GM21381 (cell line): ENCODE measurements around the gene ITFG1.

Source experiments
- ATAC-seq: cut with Tn5 transposase; IDR thresholded peaks from one replicate; pipeline ENCODE4 v1.9.1; 2021; ENCODE audit warnings: mild to moderate bottlenecking, moderate library complexity; ENCODE audit not compliant: unreplicated experiment

The ITFG1 gene

DNA sequence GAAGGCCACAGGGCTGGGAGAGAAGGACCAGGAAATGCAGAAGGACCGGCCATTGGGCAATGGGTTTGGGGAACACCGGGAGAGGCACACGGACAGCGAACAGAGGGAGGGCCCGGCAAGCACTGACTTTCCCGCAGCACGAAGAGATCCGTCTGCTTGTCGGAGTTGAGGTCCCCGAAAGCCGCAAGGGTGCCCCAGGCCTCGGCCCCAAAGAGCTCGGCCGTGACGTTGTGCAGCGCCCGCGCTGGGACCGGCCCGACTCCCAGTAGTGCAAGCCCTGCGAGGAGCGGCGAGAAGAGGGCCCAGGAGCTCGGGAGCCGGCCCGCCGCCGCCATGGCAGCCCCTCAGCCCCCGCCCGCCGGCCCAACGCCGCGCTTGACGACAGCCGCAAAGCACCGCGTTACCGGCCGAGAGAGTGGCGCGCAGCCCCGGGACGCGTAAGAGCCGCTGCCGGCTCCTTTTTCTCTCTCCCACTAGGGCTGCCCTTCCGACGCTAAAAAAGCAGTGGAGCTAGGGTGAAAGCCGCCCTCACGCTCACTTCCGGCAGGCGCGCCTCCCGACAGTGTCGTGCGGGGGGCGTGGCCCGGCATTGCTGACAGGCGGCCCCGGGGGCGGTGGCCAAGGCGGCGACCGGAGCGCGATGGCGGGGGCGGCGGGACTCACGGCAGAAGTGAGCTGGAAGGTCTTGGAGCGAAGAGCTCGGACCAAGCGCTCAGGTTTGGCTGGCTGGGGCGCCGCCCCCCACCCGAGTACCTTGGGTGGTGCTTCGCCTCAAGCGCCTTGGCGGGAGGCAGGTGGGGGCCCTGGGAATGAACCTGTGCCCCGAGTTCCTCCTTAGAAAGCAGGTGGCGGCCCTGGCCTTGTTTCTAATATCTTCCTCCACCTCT is at the start of gene ITFG1, which contains the start of gene PHKB:
TSS of gene ITFG1 (minus strand) at position 353 of the 887 bp plus-strand sequence. CDS start at position 335, 18 bp downstream.
TSS of gene PHKB (plus strand) at position 621 of the 887 bp plus-strand sequence. CDS start at position 641, 20 bp downstream.
- ATAC-seq, result peak; percentile 69

GRCh38 chr16:47507701-47508100 is 46.8 kb upstream of the ITFG1 start:
- ATAC-seq, result no peak

DNA sequence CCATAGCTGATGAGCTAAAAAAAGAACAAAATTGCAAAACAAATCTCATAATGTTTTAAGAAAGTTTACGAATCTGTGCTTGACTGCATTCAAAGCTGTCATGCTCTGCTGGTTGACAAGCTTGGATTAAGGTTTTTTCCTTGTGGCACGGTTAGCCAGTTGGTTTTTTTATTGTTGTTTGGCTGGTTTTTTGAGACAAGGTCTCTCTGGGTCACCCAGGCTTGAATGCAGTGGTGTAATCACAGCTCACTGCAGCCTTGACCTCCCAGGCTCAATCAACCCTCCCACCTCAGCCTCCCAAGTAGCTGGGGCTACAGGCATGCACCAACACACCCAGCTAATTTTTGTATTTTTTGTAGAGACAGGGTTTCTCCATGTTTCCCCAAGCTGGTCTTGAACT is 45.9 kb upstream of the ITFG1 start:
- no peak for ATAC-seq

- ATAC-seq, result no peak
These were observed 43.7 kb upstream of the ITFG1 start for GRCh38 chr16:47504599-47504998.

DNA sequence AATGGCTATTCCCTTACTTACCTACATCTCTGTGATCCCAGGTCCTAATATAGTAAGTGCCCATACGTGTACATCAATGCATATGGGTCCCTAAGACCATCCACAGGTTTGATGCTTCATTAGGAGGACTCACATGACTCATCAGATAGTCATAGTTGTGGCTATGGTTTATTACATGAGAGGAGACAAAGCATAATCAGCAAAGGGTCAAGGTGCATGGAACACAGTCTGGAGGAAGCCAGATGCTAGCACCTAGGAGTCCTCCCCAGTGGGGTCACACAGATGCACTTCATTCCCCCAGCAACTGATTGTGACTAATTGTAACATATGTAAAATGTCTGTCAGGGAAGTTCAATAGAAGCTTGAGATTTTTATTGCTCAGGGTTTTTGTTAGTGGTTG is 43.1 kb upstream of the ITFG1 start:
- ATAC-seq, result no peak

DNA sequence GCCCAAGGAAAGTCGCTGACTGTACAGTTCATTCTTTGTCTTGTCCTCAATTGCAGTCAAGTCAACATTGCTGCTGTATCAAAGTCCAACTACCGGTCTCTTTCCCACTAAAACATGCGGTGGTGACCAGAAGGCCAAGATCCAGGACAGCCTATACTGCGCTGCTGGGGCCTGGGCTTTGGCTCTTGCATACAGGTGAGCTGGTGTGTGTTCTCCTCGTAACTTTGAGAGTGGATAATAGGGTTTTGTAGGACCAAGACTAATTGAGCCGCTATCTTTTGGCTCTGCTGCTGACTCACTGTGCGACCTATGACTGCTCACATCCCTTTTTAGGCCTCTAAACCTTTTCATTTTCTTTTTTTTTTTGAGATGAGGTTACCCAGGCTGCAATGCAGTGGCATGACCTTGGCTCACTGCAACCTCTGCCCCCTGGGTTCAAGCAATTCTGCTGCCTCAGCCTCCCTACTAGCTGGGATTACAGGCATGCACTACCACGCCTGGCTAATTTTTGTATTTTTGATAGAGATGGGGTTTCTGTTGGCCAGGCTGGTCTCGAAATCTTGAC is 38.9 kb upstream of the ITFG1 start:
- ATAC-seq, result no peak

DNA sequence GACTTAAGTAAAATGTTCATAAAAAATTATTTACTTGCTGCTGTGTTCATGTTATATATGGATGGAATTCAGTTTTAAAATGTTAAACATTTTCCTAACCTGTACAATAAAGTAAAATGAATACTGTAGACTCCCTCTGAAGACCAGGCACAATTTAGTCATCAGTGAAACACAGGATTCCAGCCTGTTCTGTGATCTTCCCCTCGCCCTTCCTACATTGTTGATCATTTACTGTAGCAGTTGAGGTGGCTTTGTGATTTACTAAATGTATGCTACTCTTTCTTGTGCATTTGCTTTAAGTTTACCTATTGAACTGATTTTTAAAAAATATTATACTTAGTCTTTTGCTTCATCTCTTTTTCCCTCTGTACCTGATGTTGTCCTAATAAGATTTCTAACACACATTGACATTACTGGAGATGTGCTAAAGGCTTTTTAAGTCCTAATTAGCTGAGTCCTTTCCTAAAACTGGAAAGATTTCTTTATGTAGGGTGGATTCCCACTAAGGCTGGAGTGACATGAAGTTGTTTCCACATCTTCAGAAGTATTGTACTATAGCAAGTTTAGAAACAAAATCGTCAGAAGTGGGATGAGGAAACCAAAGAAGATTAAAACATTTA is 38.3 kb upstream of the ITFG1 start:
- no peak for ATAC-seq

- ATAC-seq, result peak; percentile 37
These were observed 32.8 kb upstream of the ITFG1 start for GRCh38 chr16:47493381-47494337.

DNA sequence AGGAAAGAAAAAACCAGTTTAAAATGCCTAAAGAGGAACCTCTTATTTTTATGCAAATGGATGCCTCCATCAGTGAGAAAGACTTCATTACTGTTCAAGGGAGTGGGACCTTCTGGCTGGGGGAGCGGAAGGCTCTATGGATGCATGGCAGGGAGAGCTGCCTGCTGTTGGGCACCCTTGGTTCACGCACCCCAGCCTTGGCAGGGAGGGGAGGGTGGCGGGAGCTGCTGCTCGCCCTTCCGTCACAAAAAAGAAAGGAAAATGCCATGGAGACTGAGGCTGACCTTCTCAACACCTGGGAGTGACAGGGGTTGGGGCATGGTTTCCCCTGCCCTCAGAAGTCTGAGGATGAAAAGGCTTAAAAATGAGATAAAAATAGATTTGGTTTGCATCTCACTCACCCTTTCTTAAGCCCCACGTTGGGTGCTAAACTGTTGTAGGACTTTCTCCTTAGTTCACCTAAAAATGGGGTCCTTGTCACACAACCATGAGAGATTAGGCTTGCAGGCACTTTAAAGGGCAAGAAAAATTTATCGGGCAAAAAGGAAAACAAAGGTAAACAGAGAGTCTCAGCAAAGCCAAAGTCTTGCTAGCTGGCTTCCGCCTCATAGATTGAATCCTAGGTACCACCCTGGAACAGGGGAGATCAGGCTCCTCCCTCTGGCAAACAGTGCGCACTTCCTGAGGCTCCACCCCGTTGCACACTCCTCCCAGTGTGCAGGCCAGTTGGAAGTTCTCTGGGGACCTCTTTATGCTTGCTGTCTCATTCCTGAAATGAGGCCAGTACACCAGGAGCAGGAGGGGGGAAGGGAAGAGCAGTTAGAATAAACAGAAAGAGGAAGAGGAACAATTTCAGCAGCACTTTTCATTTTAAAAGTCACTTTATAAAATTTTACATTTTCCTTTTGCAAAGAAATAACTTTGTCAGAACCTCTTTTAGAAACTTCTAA is 31.8 kb upstream of the ITFG1 start:
- ATAC-seq, result peak; percentile 77

GRCh38 chr16:47492036-47492427 is 31.2 kb upstream of the ITFG1 start:
- ATAC-seq, result no peak

GRCh38 chr16:47490471-47490870 is 29.6 kb upstream of the ITFG1 start:
- no peak for ATAC-seq

- no peak for ATAC-seq
These were observed 27.2 kb upstream of the ITFG1 start for GRCh38 chr16:47488051-47488450.

DNA sequence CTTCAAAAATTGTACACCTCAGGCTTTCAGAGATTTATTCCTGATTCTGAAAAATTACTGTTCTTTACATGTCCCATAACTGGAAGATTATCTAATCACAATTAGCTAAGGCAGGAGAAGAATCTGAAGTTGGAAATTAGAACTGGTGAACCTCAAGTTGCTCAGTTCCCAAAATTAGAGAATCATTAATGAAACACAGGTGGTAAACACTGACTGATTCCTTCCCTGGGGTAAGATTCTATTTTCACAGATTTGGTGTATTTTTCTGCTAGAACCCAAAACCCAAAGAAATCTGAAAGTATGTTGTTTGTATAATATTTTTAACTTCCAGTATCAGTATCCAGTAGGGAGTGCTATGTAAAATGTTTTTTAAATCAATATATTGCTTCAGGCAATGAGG is 26.0 kb upstream of the ITFG1 start:
- ATAC-seq, result no peak

DNA sequence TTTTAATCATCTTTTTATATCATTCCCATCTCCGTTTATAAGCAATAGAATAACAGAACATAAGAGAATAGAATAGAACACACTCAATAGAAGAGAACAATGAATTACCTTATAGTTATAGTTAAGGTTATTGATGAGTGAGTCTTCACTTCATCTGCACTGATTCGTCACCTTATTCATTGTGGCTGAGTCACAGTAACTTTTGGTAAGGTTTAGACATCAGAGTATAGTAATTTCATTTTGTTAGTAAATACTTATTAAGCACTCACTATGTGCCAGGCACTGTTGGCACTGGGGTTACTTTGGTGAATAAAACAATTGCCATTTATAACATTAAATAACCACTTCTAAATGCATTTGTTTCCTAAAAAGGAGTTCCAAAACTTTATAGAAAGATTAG is 22.8 kb upstream of the ITFG1 start:
- no peak for ATAC-seq

- no peak for ATAC-seq
These were observed 21.0 kb upstream of the ITFG1 start for GRCh38 chr16:47481698-47482374.

GRCh38 chr16:47480410-47480809 is 19.5 kb upstream of the ITFG1 start:
- ATAC-seq, result no peak

DNA sequence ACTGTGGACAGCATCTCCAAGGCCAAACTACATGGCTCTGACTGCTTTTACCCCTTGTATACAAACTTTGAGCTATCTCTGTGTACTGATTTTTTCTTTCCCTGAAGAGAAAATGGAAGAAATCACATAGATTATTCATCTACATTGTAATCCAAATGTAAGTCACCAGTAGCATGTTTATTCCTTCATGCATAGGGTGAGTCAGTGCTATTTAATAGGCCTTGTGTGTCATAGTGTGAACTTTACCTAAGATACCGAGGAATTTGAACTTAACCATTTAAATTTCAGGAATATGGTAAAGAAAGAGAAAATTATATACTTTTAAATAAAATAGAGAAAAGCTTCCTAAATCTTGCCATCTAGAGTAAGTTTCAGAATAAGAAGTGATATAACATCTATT is 16.8 kb upstream of the ITFG1 start:
- no peak for ATAC-seq

GRCh38 chr16:47476654-47477345 is 15.9 kb upstream of the ITFG1 start:
- ATAC-seq, result no peak
